ENCODE results near the gene PNPT1.
"Not testable (repeated sequence)": the region's sequence is repeated elsewhere in the genome, so short reads cannot be mapped to it uniquely, and the experiment has no call there.

PNPT1 gene

DNA sequence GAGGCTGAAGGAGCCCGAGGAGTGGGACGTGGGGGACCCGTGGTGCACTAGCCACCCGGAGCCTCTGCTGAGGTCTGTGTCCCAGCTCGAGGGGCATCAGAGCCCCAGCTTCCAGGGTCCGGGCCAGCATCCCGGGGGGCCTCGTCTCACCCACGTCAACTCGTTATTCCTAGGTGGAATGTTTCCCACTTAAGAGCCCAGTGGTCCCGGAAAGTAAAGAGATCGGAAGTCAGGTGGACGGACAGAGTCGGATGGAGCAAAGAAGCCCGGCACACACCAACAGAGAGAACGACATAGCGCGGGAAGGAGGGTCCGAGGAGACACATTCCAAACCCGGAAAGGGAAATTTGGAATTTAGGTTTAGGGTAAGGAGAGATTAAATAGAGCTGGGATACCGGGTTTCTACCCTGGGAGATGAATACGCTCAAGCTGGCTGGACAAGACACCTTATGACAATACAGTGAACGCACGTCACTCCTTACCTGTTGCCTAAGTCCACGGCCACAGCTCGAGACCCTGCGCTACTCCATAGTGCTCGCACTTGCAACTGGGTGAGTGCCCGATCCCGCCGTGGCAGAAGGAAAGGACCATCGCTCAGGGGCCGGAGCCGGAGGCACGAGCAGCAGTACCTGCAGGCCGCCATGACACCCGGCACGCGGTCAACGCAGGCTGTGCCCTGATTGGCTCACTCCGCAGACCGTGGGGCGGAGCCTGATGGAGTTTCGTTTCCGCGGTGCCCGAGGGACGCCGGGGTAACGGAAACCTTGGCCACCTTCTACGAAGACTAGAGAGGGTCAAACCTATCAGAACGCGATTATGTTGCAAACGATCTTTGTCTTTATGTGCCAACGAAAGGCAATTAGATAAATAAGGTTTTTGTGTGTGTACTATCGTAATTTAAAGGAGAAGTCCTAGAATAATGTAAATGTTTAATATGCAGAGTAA is at the start of gene PNPT1:
TSS of gene PNPT1 (minus strand) at position 664 of the 945 bp plus-strand sequence. CDS start at position 643, 21 bp downstream.
- DNase-seq (ENCODE audit: low read depth): peak; percentile 85

DNA sequence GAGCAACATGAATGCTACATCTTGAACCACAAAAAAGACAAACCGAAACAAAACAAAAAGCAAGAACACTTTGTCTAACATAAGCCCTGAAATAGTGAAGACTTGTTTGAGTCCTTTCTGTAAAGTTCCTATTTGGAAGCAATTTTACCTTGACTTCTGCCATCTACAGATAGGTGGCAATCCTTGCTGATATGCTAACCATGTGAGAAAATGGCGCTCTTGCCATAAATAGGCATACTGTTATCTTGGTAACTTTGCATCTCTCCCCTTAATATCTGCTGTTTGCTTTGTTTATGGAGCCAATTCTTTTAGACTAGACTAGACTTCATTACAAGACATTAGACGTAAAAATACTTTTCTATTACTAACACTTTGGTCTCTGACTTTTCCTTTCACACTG is 49.4 kb upstream of the PNPT1 start:
- no peak for DNase-seq (ENCODE audit: low read depth)

DNA sequence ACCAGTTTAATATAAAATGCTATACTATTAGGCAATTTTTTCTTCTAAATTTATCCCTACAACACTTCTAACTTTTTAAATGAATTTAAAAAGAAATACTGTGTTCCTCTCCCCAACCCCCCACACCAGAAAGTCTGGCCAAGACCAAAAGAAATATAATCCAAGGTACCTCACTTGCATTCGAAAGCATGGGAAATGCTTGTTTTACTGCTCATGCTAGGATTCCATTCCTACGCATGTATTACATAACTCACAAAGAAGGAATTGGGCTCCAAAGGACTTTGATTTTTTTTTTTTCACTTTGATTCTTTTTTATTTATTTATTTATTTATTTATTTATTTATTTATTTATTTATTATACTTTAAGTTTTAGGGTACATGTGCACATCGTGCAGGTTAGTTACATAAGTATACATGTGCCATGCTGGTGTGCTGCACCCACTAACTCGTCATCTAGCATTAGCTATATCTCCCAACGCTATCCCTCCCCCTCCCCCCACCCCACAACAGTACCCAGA is 42.4 kb upstream of the PNPT1 start:
- DNase-seq (ENCODE audit: low read depth): not testable (repeated sequence)

DNA sequence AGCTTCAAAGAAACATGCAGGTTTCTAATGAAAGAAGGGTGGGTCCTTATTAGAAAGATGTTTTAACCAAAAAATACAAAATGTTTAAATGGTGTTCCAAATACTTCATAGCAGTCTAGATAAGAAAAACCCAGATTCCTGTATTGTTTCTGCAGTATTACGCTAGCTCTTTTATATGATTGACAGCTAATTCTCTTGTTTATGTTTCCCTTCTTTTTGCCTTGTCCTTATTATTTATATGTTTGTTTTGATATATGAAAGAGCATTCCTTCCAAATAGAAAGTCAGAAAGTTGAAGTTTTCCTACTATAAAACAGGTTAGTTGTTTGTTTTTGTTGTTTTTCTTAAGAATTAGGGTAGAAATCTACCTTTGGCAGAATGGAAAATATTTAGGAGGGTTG is 41.1 kb upstream of the PNPT1 start:
- DNase-seq (ENCODE audit: low read depth): no peak

DNA sequence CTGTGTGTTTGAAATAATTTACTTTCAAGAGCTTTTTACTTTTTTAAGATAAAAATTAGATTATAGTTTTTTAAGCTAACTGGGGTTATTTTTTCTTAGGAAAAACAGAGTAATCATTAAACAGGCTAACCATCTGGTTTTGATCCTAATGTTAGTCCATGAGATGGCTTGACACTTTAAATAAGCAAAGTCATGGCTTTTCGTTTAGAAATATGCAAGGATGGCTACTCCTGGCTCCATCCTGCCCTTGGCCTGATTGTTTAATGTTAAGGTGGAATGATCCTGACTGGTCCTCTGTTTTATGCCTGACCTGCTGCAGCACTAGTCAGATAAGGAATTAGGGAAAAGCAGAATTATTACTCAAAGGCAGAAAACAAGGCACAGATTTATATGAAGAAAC is 39.7 kb upstream of the PNPT1 start:
- DNase-seq (ENCODE audit: low read depth): no peak

DNA sequence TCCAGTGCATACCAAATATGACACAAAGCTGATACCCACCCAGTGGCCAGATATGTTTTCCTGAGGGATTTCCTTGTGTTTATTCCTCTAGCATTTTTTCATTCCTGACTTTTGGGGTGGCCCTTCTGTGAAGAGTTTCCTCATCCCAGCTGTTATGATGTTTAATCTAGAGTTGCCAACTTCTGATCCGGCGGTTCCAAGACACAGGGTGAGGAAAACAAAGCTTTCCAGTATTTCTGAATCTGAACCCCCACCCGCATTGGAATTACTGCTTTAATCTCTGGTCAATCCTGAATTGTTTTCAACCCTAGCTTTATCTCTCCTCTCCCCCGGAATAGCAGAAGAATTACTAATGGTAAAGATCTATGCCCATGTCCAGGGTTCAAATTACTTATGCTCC is 39.2 kb upstream of the PNPT1 start:
- DNase-seq (ENCODE audit: low read depth): no peak

DNA sequence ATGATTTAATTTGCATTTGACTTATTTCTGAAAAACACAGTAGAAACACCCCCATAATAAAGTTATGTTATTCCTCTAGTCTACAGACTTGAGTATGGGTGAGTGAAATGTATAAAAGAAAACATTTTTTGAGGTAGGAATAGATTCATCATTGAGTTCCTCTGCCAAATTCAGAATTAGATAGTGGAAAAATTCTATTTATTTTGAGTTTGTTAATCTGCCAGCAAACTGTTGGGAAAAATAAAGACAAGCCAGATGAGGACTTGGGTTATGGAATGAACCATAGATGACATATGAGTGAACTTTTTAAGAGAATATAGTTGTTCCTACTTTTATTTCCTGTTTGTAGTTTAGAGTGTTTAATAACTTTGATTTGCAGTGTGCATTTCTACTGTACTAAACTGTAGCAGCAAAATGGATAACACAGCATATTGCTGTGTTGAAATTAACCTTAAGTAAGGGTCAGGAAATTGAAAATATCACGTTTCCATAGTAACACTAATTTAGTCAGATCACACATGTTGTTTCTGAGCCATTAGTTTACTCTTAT is 35.6 kb upstream of the PNPT1 start:
- no peak for DNase-seq (ENCODE audit: low read depth)

DNA sequence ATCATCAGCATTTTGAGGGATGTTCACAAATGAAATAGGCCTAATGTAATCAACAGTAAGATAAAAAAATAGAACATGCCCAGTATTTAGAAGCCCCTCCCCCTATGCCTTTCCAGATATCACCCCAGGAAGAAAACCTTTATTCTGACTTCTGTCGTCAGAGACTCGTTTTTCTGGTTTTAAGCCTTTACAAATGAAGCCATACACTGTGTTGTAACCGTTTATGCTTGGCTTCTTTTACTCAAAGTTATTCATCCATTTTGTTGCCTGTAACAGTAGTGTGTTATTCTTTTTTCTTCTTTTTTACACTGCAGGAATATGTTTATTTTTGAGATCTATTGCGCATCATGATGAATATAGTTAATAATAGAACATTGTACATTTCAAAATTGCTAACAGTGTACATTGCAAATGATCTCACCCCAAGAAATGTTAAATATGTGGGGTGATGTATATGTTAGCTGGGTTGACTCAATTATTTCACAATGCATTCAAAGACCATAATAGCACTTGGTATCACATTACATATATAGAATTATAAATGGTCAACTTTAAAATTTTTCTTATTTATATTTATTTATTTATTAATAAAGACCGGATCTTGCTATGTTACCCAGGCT is 28.1 kb upstream of the PNPT1 start:
- no peak for DNase-seq (ENCODE audit: low read depth)

DNA sequence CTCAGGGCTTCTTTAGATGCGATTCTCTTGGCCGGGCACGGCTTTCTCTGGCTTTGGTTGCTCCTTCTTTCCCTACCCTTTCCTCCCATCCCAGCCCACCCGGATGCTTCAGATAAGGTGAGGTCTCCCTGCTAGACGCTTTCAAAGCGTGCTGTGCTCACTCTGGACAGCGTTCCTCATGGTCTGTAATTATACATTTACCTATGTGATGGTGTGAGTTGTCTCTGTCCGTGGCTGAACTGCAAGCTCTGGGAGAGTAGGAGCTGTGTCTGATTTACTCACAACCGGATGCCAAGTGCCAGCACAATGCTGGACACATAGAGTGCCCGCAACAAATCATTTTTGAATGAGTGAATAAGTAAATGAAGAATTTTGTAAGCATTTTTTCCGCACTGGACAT is 26.8 kb upstream of the PNPT1 start:
- no peak for DNase-seq (ENCODE audit: low read depth)

DNA sequence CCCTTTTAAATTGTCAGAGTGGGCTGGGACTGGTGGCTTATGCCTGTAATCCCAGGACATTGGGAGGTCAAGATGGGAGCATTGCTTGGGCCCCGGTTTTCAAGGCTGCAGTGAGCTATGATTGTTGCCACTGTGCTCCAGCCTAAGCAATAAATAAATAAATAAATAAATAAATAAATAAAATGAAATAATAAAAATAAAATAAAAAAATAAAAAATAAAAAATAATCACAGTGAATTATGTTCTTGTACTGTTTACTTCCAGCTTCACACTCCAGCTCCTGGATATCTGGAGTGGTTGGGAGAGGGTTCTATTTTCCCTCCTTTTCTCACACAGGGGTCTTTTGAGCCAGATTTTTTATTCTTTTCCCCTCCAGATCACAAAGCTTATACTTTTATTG is 26.2 kb upstream of the PNPT1 start:
- DNase-seq (ENCODE audit: low read depth): no peak

DNA sequence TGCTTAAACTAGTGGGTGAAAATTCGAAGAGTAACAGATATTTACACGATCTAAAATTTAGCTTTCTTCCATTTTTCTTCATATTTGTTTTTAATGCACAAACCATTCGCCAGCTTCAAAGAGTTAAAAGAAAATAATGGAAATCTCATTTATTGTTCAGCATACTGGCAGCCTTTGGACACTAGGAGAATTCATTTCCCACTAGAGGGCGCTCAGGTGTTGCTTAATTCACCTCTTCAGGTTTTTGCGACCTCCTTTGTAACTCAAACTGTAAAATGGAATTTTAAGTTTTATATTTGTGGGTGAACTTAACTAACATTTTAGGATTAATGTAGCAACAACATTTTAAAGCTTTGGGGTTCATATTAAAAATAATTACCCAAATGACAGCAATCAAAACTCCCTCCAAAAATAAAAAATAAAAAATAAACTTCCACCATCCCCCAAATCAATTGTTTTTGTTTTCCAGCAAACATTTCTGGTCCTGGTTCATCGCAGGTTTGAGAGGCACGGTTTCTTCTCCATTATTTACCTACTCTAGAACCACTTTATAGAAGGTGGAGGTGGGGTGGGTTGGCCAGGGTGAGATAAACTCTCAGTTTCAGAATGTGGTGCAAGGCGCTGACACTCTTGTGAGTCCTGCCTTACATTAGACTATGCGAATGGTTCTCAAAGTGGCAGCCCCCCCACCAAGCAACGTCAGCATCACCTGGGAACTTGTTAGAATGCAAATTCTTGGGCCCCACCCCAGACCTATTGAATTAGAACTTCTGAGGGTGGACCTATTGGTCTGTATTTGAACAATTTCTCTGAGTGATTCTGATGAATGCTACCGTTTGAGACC is 24.7 kb upstream of the PNPT1 start:
- DNase-seq (ENCODE audit: low read depth): peak; percentile 15

DNA sequence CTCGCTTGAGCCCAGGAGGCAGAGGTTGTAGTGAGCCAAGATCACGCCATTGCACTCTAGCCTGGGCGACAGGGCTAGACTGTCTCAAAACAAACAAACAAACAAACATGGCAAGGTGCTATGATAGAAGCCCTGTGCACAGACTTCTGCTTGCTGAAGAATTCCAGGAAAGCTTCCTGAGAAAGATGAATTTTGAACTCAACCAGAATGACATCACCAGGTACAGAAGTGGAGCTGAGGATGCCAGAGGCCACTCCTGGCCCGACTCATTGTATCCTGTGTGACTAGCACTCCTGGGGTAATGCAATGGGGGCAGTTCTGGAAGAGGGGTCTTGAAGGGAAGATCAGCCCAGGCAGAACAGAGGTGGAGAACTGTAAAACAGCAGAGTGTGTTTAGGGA is 22.0 kb upstream of the PNPT1 start:
- DNase-seq (ENCODE audit: low read depth): no peak

DNA sequence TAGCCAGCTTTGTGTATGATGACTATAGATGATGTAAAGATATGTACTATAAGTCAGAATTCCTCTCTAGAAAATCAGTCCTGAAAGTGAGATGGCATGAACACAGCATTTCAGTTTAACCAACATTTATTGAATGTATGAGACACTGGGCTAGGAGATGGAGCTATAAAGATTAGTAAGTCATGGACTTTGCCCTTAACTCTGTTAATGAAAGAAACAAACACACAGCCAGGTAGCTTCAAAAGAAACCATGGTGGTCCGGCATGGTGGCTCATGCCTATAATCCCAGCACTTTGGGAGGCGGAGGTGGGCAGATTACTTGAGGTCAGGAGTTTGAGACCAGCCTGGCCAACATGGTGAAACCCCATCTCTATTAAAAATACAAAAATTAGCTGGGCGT is 21.5 kb upstream of the PNPT1 start:
- not testable (repeated sequence) for DNase-seq (ENCODE audit: low read depth)

DNA sequence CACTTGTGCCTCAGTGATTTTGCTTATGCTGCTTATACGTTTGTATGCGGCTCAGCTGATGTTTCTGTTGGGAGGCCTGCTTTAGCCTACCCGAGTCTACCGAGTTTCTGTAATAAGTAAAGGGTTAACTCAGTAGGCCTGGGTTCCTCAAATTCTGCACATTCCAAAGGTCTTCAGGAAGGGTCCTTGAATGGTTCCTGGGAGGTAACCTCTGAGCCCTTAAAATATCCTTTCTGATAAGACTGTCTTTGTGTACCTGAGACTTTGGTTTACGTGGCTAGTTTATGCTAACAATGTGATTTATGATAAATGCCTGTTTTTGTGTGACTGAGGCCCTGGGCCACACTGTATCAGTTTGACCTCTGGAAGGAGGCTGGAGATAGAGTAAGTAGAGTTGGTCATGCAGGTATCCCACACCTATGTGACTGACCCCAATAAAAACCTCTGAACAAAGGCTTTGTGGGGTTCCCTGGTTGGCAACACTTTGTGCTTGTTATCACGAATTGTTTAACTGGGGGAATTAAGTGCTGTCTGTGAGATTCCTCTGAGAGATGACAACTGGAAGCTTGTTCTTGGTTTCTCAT is 18.9 kb upstream of the PNPT1 start:
- DNase-seq (ENCODE audit: low read depth): no peak

DNA sequence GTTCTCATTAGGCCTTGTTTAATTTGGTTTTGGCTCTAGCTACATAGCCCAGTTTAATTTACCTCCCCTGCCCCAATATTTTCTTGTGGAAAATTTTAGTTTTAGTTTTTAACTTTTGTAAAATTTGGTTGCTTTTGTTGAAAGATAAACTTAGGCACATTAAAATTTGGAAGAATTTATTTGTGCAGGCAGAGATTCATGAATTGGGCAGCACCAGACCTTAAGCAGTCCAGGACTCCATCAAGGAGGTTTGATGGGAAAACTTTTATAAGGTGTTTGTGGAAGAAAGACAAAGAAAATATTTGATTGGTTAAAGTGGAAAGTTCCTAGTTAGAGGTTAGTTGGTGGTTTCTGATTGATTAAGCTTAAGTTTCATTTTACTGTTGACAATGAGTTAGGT is 16.4 kb upstream of the PNPT1 start:
- DNase-seq (ENCODE audit: low read depth): no peak

DNA sequence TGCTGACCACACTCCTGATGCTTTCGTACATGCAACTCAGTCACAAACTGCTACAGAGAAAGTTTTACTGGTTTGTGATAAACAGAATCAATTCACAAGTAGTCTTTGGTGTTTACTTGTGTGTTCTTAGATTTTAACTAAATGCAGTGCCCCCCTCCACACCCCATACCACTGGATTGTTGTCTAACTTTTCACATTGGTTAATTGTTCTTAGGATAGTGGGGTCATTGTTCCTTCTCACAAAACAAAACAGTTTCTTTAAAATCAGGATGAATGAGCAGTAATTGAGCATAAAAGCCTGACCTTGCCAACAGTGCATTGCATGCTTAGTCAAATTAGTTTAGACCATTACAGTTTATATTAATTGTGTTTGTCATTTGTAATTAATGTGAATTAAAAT is 14.1 kb upstream of the PNPT1 start:
- DNase-seq (ENCODE audit: low read depth): no peak

DNA sequence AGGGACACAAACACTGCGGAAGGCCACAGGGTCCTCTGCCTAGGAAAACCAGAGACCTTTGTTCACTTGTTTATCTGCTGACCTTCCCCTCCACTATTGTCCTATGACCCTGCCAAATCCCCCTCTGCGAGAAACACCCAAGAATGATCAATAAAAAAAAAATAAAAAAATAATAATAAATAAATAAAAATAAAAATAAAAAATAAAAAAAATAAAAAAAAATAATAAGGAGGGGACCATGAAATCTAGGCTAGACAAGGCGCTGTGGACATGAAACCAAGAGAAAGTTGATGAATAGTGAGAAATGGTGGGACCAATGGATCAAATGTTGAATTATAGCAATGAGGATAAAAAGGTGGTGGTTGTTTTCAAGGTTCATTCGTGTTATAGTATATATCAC is 12.6 kb upstream of the PNPT1 start:
- DNase-seq (ENCODE audit: low read depth): not testable (repeated sequence)

DNA sequence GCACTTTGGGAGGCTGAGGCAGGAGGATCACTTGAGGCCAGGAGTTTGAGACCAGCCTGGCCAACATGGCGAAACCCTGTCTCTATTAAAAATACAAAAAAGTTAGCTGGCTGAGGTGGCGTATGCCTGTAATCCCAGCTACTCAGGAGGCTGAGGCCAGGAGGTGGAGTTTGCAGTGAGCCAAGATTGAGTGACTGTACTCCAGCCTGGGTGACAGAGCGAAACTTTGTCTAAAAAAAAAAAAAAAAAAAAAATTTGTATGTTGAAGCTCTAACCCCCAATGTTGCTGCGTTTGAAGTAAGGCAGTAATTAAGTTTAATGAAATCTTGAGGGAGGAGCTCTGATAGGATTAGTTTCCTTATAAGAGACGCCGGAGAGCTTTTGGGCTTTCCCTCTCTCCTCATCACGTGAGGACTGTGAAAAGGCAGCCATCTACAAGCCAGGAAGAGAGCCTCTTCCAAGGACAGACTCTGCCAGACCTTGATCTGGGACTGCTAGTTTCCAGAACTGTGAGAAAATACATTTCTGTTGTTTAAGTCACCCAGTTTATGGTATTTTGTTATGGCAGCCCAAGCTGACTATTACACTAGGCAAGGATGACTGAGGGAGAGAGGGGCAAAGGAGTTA is 11.5 kb upstream of the PNPT1 start:
- no peak for DNase-seq (ENCODE audit: low read depth)

DNA sequence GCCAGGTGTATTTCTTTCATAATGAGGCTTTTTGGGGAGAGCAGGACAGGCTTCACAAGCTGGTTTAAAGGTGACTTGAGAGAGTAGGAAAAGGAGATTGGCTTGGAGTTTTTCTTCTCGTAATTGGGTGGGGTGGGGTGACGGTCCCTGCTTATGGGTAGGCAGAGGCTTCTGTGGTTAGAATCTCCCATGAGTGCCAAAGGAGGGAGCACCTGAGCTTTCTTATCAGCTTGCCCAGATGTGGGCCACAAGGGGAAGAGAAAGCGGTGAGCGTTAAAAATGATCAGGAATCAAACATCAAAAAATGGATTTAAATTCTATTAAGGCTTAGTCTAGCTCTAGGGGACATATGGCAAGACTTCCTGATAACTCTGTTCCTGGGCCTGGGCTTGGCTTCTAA is 9.7 kb upstream of the PNPT1 start:
- no peak for DNase-seq (ENCODE audit: low read depth)

DNA sequence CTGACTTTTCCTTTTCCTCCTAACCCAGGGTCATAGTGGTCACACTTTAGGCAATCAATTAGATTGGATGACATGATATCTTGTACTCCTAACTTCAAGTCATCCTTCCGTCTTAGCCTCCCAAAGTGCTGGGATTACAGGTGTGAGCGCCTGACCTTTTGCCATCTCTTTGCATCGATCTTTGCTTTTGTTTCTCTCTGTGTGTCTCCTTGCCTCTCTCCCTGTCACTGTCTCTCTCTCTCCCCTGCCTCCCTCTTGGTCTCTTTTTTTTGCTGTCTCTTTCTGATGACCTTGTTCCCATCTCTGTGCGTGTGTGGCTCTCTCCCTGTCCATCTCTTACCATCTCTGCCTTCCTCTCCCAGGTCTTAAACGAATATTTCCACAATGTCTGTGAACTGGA is 904 bp downstream of the PNPT1 start:
- DNase-seq (ENCODE audit: low read depth): not testable (repeated sequence)

DNA sequence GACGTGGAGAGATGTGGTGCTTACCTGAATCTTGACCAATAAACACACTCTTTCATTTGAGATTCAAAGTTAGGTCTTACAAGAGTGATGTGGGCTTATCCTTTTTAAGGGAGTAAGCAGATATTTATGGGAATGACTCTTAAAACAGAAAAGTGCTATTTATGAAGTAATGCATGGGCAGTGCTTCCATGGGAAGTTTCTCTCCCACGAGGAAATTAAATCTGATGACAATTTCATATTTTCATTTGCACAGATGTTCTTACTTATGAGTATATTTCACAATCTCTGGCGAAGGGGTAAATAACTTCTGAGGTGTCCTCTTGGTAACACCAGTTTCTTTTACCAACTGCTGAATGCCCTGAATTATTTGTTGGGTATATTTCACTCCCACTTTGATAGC is 21.0 kb downstream of the PNPT1 start:
- DNase-seq (ENCODE audit: low read depth): no peak
